ENCODE results near the gene SCFD2. TPM values are rescaled to one million over a fixed set of nuclear protein-coding genes. Genes with fewer than 3 reads are reported as not detected.

The SCFD2 gene
- total RNA-seq, 4 donors from 2014 or later = 24.7 to 49.2 (median 33.9) TPM

Small RNA genes within 50 kb of the gene (small RNA-seq; reads per million reads assigned to genes)
- gene RNU6-310P = not detected

Other genes with a start within 250 kb of the SCFD2 start
- 10 to 100 TPM; 43.2 to 56.4 (median 51.8) TPM for gene FIP1L1, start 11.6 kb upstream of the SCFD2 start, total RNA-seq
- gene LNX1, start 225.4 kb upstream of the SCFD2 start, total RNA-seq = 10 to 100 TPM in 1 of 4 donors, 1 to 10 TPM in 3; 4.8 to 12.6 (median 6.6) TPM